Osteoblast (primary cell): ENCODE data around the gene FBXL14. TPM values are rescaled to one million over a fixed set of nuclear protein-coding genes. Genes with fewer than 3 reads are reported as not detected.

Experiments
- DNase-seq: peaks from one replicate; pipeline ENCODE4 v3.0.0; 2011; ENCODE audit warnings: low spot score, mixed read lengths; ENCODE audit not compliant: insufficient read length; ENCODE audit errors: missing footprints
- H2AFZ ChIP-seq: 2 replicates; pipeline ENCODE4 v1.6.0; 2011; ENCODE audit warnings: mild to moderate bottlenecking, low read length
- H3K27ac ChIP-seq: 2 replicates; pipeline ENCODE4 v1.5.1; 2011; ENCODE audit warnings: mild to moderate bottlenecking, low read depth, low read length, moderate library complexity
- H3K27me3 ChIP-seq: 2 replicates; pipeline ENCODE4 v1.6.0; 2012; ENCODE audit warnings: mild to moderate bottlenecking, control low read depth, inconsistent platforms, low read length, moderate library complexity; ENCODE audit not compliant: insufficient read depth
- H3K36me3 ChIP-seq: 2 replicates; pipeline ENCODE4 v1.5.1; 2011; ENCODE audit warnings: mild to moderate bottlenecking, low read length, control low read depth, moderate library complexity; ENCODE audit not compliant: insufficient read depth
- H3K4me1 ChIP-seq: 2 replicates; pipeline ENCODE4 v1.5.1; 2011; ENCODE audit warnings: mild to moderate bottlenecking, low read length, control low read depth, moderate library complexity; ENCODE audit not compliant: insufficient read depth
- H3K4me2 ChIP-seq: 2 replicates; pipeline ENCODE4 v1.6.0; 2011; ENCODE audit warnings: mild to moderate bottlenecking, low read length; ENCODE audit not compliant: insufficient read depth
- H3K4me3 ChIP-seq: fragments of 200-600 bp; sonication (generic); 3 replicates; pipeline ENCODE4 v1.5.1; 2012; ENCODE audit warnings: mild to moderate bottlenecking, low read length, inconsistent platforms; ENCODE audit not compliant: insufficient read depth
- H3K79me2 ChIP-seq: 2 replicates; pipeline ENCODE4 v1.6.0; 2012; ENCODE audit warnings: mild to moderate bottlenecking, low read length, control low read depth, inconsistent platforms; ENCODE audit not compliant: insufficient read depth
- H3K9me3 ChIP-seq: 2 replicates; pipeline ENCODE4 v1.5.1; 2011; ENCODE audit warnings: low read depth, low read length, control low read depth
- H4K20me1 ChIP-seq: 2 replicates; pipeline ENCODE4 v1.6.0; 2012; ENCODE audit warnings: mild to moderate bottlenecking, low read length, control low read depth; ENCODE audit not compliant: insufficient read depth
- CTCF ChIP-seq: IDR thresholded peaks from 2 replicates; pipeline ENCODE4 v1.5.1; 2011; ENCODE audit warnings: mild to moderate bottlenecking, low read depth, low read length, moderate library complexity; ENCODE audit errors: extremely low read depth
- total RNA-seq: library from RNA; depleted of rRNA; stranded (reverse); fragments of >200 nt; gene quantifications from 2 replicates; pipeline ENCODE4 v1.2.3, GENCODE V29; 2012

Gene FBXL14
- total RNA-seq = 9.8 and 10.3 TPM in 2 replicates

GRCh38 chr12:1594261-1595025 lies at the start of gene FBXL14:
FBXL14 (minus strand) TSS chr12:1594581; CDS start chr12:1594066, 515 bp downstream.
- H3K4me3 ChIP-seq = peak within 1 kb of the TSS; percentile 75
- H4K20me1 ChIP-seq = peaks cover 39% of the 10 kb centered on the region
- peak within 1 kb of the TSS; percentile 86 for H3K27ac ChIP-seq
- DNase-seq = peak; percentile 95
- H3K4me2 ChIP-seq = peak within 1 kb of the TSS; percentile 93
- peaks cover 88% of the 10 kb centered on the region for H3K79me2 ChIP-seq
- TF ChIP-seq CTCF = no peak
- H3K36me3 ChIP-seq = peaks cover 7% of the 10 kb centered on the region
- H2AFZ ChIP-seq = peak within 1 kb of the TSS; percentile 33
- no peaks in the 10 kb centered on the region for H3K27me3 ChIP-seq
- H3K9me3 ChIP-seq = no peaks in the 10 kb centered on the region
- peaks cover 61% of the 10 kb centered on the region for H3K4me1 ChIP-seq

GRCh38 chr12:1643905-1644533 lies 49.6 kb upstream of the FBXL14 start:
- Histone ChIP-seq H3K9me3 (no peaks in the 10 kb centered on the region), H2AFZ (no peak overlapping the region), H3K4me2 (no peak overlapping the region), H3K27me3 (no peaks in the 10 kb centered on the region), H3K27ac (peak overlapping the region; percentile 32), H3K4me1 (peaks cover 11% of the 10 kb centered on the region), H3K36me3 (peaks cover 76% of the 10 kb centered on the region), H3K79me2 (peaks cover 74% of the 10 kb centered on the region), H4K20me1 (peaks cover 34% of the 10 kb centered on the region), H3K4me3 (no peak overlapping the region)
- DNase-seq = no peak
- TF ChIP-seq CTCF = no peak

GRCh38 chr12:1643043-1643442 lies 48.7 kb upstream of the FBXL14 start:
- Histone ChIP-seq H3K27ac (no peak overlapping the region), H3K4me1 (peaks cover 11% of the 10 kb centered on the region), H3K9me3 (no peaks in the 10 kb centered on the region), H3K79me2 (peaks cover 79% of the 10 kb centered on the region), H2AFZ (no peak overlapping the region), H4K20me1 (peaks cover 38% of the 10 kb centered on the region), H3K36me3 (peaks cover 72% of the 10 kb centered on the region), H3K27me3 (no peaks in the 10 kb centered on the region), H3K4me3 (no peak overlapping the region), H3K4me2 (no peak overlapping the region)
- TF ChIP-seq CTCF = no peak
- no peak for DNase-seq

GRCh38 chr12:1642513-1642912 lies 48.1 kb upstream of the FBXL14 start:
- no peaks in the 10 kb centered on the region for H3K27me3 ChIP-seq
- no peak overlapping the region for H3K4me2 ChIP-seq
- peaks cover 11% of the 10 kb centered on the region for H3K4me1 ChIP-seq
- peaks cover 38% of the 10 kb centered on the region for H4K20me1 ChIP-seq
- no peak for TF ChIP-seq CTCF
- no peak for DNase-seq
- no peak overlapping the region for H2AFZ ChIP-seq
- no peaks in the 10 kb centered on the region for H3K9me3 ChIP-seq
- H3K79me2 ChIP-seq = peaks cover 75% of the 10 kb centered on the region
- no peak overlapping the region for H3K27ac ChIP-seq
- no peak overlapping the region for H3K4me3 ChIP-seq
- H3K36me3 ChIP-seq = peaks cover 71% of the 10 kb centered on the region
